Brain pericyte (primary cell): ENCODE results near the gene CD38.

Experiments used
- DNase-seq: peaks from one replicate; pipeline ENCODE4 v3.0.0-alpha.2; 2012; ENCODE audit warnings: low read depth, low spot score

The CD38 gene

GRCh38 chr4:15894921-15895916, 117.1 kb downstream of the CD38 start:
- DNase-seq: no peak

GRCh38 chr4:15897577-15897976, 119.4 kb downstream of the CD38 start:
- no peak for DNase-seq

GRCh38 chr4:15898902-15899301, 120.8 kb downstream of the CD38 start:
- no peak for DNase-seq

GRCh38 chr4:15899511-15899910, 121.4 kb downstream of the CD38 start:
- no peak for DNase-seq

- DNase-seq: no peak
These were observed 122.9 kb downstream of the CD38 start for GRCh38 chr4:15901007-15901406.

GRCh38 chr4:15901998-15902397, 123.9 kb downstream of the CD38 start:
- no peak for DNase-seq

GRCh38 chr4:15902746-15903145, 124.6 kb downstream of the CD38 start:
- DNase-seq: no peak
